Spleen (tissue), 11 donors: ENCODE data around the gene ASL. TPM values are rescaled to one million over a fixed set of nuclear protein-coding genes. Genes with fewer than 3 reads are reported as not detected.
"Not testable (repeated sequence)": the region's sequence is repeated elsewhere in the genome, so short reads cannot be mapped to it uniquely, and the experiment has no call there.

Experiments
- DNase-seq: peaks from one replicate; pipeline ENCODE4 v3.0.0-alpha.2; 2020
- H3K27ac ChIP-seq, 8 donors: fragments of 200-600 bp; sonication (generic) in 7 of 8; 1 replicate in 4 of 8; 2 replicates in 4 of 8; pipeline versions ENCODE4 v1.5.0 to v1.8.0; 2016 to 2021; ENCODE audit warnings: inconsistent platforms in 4 of 8, mild to moderate bottlenecking in 4 of 8, moderate library complexity in 1 of 8
- H3K27me3 ChIP-seq, 7 donors: fragments of 200-600 bp; sonication (generic) in 6 of 7; replicated peaks in 1 of 7; 1 replicate in 4 of 7; 2 replicates in 3 of 7; pipeline versions ENCODE4 v1.5.0 to v1.8.0; 2016 to 2021; ENCODE audit warnings: inconsistent platforms in 3 of 7, mild to moderate bottlenecking in 1 of 7
- H3K36me3 ChIP-seq, 6 donors: fragments of 200-600 bp; sonication (generic) in 5 of 6; 1 replicate in 4 of 6; 2 replicates in 2 of 6; pipeline versions ENCODE4 v1.5.0 to v1.8.0; 2016 to 2021; ENCODE audit warnings: inconsistent platforms in 2 of 6
- H3K4me1 ChIP-seq, 6 donors: fragments of 200-600 bp; sonication (generic) in 5 of 6; 1 replicate in 3 of 6; 2 replicates in 3 of 6; pipeline versions ENCODE4 v1.5.0 to v1.8.0; 2016 to 2021; ENCODE audit warnings: inconsistent platforms in 3 of 6
- H3K4me3 ChIP-seq, 8 donors: fragments of 200-600 bp; sonication (generic) in 7 of 8; 1 replicate in 4 of 8; 2 replicates in 4 of 8; pipeline versions ENCODE4 v1.5.0 to v1.8.0; 2016 to 2021; ENCODE audit warnings: inconsistent platforms in 4 of 8, mild to moderate bottlenecking in 4 of 8, moderate library complexity in 2 of 8
- H3K9me3 ChIP-seq, 8 donors: fragments of 200-600 bp; sonication (generic) in 7 of 8; 1 replicate in 4 of 8; 2 replicates in 4 of 8; pipeline versions ENCODE4 v1.5.0 to v1.8.0; 2016 to 2021; ENCODE audit warnings: inconsistent platforms in 4 of 8
- CTCF ChIP-seq, 11 experiments: fragments of 200-600 bp in 7 of 11; fragments of 450-650 bp in 4 of 11; sonication (generic) in 4 of 11; IDR thresholded peaks in 8 of 11; conservative IDR thresholded peaks in 3 of 11; 1 replicate in 7 of 11; 2 replicates in 4 of 11; pipeline versions ENCODE4 v1.4.0 to v1.8.0; 2016 to 2021; ENCODE audit warnings: antibody characterized with exemption in 11 of 11, inconsistent platforms in 4 of 11, mild to moderate bottlenecking in 1 of 11
- POLR2A ChIP-seq, 3 donors: fragments of 450-650 bp; IDR thresholded peaks; one replicate each; pipeline ENCODE4 v1.5.1; 2017; ENCODE audit warnings: antibody characterized with exemption in 3 of 3, mild to moderate bottlenecking in 1 of 3
- POLR2AphosphoS5 ChIP-seq, 3 donors: sonication (generic); formaldehyde crosslinking; IDR thresholded peaks; one replicate each; pipeline ENCODE4 v1.5.1; 2017; ENCODE audit warnings: antibody characterized with exemption in 3 of 3
- WGBS, 5 donors: extraction: QIAGEN DNeasy Blood & Tissue Kit in 3 of 5; methylation state at CpG; one replicate each; pipeline versions ENCODE4 v1.1.5 to v1.1.7; 2013 to 2018; 5-methylcytosine and 5-hydroxymethylcytosine counted together
- intact Hi-C: fragments of 100-400 bp; cut with DNase I; formaldehyde crosslinking; loops from one replicate; pipeline ENCODE4 v1.15.0; 2023; ENCODE audit warnings: low total_unique reads
- polyA plus RNA-seq, 3 donors: library from polyadenylated mRNA; stranded (reverse); fragments of 200-250 nt; gene quantifications; one replicate each; pipeline ENCODE4 v1.2.1, GENCODE V29; 2013
- total RNA-seq, 7 donors: library from RNA; depleted of rRNA in 3 of 7; stranded (reverse); fragments of >200 nt in 3 of 7; fragmentation: NEBNext Ultra II Directional in 4 of 7; extraction: Animal tissue kit (Norgen Biotek cat#: 25700) in 4 of 7; gene quantifications; one replicate each; pipeline versions ENCODE4 v1.1.0 to v1.2.1, GENCODE V29; 2016 to 2021
- donor health status: healthy with polysubstance abuse.
- donor health status: DM: no; HTN: no; CAD: no; lungs with moderate emphysema.
- donor health status: DM: no; HTN: no; CAD: no.
- donor health status: Bipolar disorder and iron deficiency.
- donor health status: healthy.
- donor health status: DM: no; HTN: no; CAD: no.
- donor health status: DM: yes; HTN: yes; CAD: no.

The ASL gene
- total and polyA plus RNA-seq, 10 donors: 24.6 to 56.4 (median 40.1) TPM

- TF ChIP-seq POLR2AphosphoS5 (IDR thresholded peaks at IDR 0.05) (no peak), CTCF (IDR thresholded peaks at IDR 0.05 in 8 of 11, conservative IDR thresholded peaks at IDR 0.05 in 3 of 11) (no peak), POLR2A (IDR thresholded peaks at IDR 0.05) (no peak)
- H3K4me3 ChIP-seq: no peak overlapping the region
- H3K27ac ChIP-seq: no peak overlapping the region
- no peaks in the 10 kb centered on the region for H3K27me3 ChIP-seq
- WGBS, 5 donors: 77 to 85% (median 83%) methylated on average over 5 to 6 of the region's 6 CpGs
- H3K36me3 ChIP-seq: no peaks in the 10 kb centered on the region
- no peaks in the 10 kb centered on the region for H3K9me3 ChIP-seq
- peak; percentile 39 for DNase-seq
- no peaks in the 10 kb centered on the region for H3K4me1 ChIP-seq
- intact Hi-C loops: no loop called here
These were observed 21.6 kb upstream of the ASL start for GRCh38 chr7:66054063-66054462.

GRCh38 chr7:66055321-66055956, 20.2 kb upstream of the ASL start:
- intact Hi-C loops: no loop called here
- no peak for DNase-seq
- H3K36me3 ChIP-seq: no peaks in the 10 kb centered on the region
- no peaks in the 10 kb centered on the region for H3K27me3 ChIP-seq
- WGBS, 5 donors: 73 to 87% (median 76%) methylated on average over 9 of the region's 9 CpGs
- no peak overlapping the region for H3K27ac ChIP-seq
- H3K4me1 ChIP-seq: no peaks in the 10 kb centered on the region
- no peak for TF ChIP-seq POLR2A (IDR thresholded peaks at IDR 0.05)
- H3K9me3 ChIP-seq: no peaks in the 10 kb centered on the region
- H3K4me3 ChIP-seq: no peak overlapping the region

DNA sequence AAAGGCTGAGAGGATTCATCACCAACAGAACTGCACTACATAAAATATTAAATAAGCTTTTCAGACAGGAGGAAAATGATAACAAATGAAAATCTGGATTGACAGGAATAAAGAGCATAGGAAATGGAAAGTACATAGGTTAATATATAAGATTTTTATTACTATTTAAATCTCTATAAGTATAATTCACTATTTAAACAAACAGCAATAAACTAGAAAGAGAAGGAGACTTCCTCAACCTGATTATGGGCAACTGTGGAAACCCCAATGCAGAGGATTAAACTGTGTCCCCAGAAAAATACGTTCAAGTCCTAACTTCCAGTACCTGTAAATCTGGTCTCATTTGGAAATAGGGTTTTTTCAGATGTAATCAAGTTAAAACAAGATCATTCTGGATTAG, 14.8 kb upstream of the ASL start:
- Histone ChIP-seq H3K9me3 (no peaks in the 10 kb centered on the region), H3K4me1 (no peaks in the 10 kb centered on the region), H3K27me3 (no peaks in the 10 kb centered on the region), H3K4me3 (no peak overlapping the region), H3K27ac (no peak overlapping the region), H3K36me3 (no peaks in the 10 kb centered on the region)
- no peak for DNase-seq
- intact Hi-C loops: no loop called here
- 95 to 100% (median 96%) methylated on average over 1 of the region's 1 CpG for WGBS, 5 donors
- TF ChIP-seq POLR2A (IDR thresholded peaks at IDR 0.05): no peak
- no peak for TF ChIP-seq CTCF (IDR thresholded peaks at IDR 0.05 in 8 of 11, conservative IDR thresholded peaks at IDR 0.05 in 3 of 11)
- no peak for TF ChIP-seq POLR2AphosphoS5 (IDR thresholded peaks at IDR 0.05)

GRCh38 chr7:66069732-66070131, 5.9 kb upstream of the ASL start:
- WGBS, 5 donors: 89 to 96% (median 94%) methylated on average over 4 of the region's 4 CpGs
- Histone ChIP-seq H3K9me3 (no peaks in the 10 kb centered on the region), H3K27me3 (no peaks in the 10 kb centered on the region), H3K27ac (no peak overlapping the region), H3K4me3 (no peak overlapping the region), H3K4me1 (no peaks in the 10 kb centered on the region), H3K36me3 (no peaks in the 10 kb centered on the region)
- TF ChIP-seq POLR2A (IDR thresholded peaks at IDR 0.05): no peak
- TF ChIP-seq CTCF (IDR thresholded peaks at IDR 0.05 in 8 of 11, conservative IDR thresholded peaks at IDR 0.05 in 3 of 11): no peak
- no peak for TF ChIP-seq POLR2AphosphoS5 (IDR thresholded peaks at IDR 0.05)
- intact Hi-C loops: no loop called here
- DNase-seq: no peak

- intact Hi-C loops: no loop called here
- H3K27me3 ChIP-seq: no peaks in the 10 kb centered on the region
These were observed 5.4 kb upstream of the ASL start for GRCh38 chr7:66070222-66070621.

GRCh38 chr7:66072208-66072607, 3.4 kb upstream of the ASL start:
- H3K4me3 ChIP-seq, H3K36me3 ChIP-seq, H3K27ac ChIP-seq, H3K27me3 ChIP-seq, H3K9me3 ChIP-seq, intact Hi-C loops: not testable (repeated sequence)
- DNase-seq: peak; percentile 25
- H3K4me1 ChIP-seq: peaks cover 8 to 22% (median 18%) of the 10 kb centered on the region in 6 donors
- WGBS, 5 donors: 70 to 76% (median 72%) methylated on average over 7 of the region's 7 CpGs

More at GRCh38 chr7:66070222-66070621, 5.4 kb upstream of the ASL start:
- TF ChIP-seq POLR2A (IDR thresholded peaks at IDR 0.05) (no peak), POLR2AphosphoS5 (IDR thresholded peaks at IDR 0.05) (no peak), CTCF (IDR thresholded peaks at IDR 0.05 in 8 of 11, conservative IDR thresholded peaks at IDR 0.05 in 3 of 11) (no peak)
- H3K36me3 ChIP-seq: no peaks in the 10 kb centered on the region
- H3K9me3 ChIP-seq: no peaks in the 10 kb centered on the region
- H3K4me3 ChIP-seq: no peak overlapping the region
- WGBS, 5 donors: 88 to 100% (median 92%) methylated on average over 1 of the region's 1 CpG
- H3K4me1 ChIP-seq: peaks cover 0 to 4% (median 3%) of the 10 kb centered on the region in 6 donors
- DNase-seq: no peak
- no peak overlapping the region for H3K27ac ChIP-seq
